Measurements from ENCODE around the gene TATDN3.

DNA sequence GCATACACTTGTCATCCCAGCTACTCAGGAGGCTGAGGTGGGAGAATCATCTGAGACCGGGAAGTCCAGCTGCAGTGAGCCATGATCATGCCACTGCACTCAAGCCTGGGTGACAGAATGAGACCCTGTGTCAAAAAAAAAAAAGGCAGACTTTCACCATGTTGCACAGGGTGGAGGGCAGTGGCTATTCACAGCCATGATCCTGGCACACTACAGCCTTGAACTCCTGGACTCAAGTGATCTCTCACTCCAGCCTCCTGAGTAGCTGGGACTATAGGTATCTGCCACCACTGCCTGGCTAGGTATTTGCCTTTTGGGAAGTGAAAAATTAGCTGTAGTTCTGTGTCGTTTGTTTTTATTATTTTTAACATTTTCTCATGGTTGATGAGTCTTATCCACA, 36.7 kb downstream of the TATDN3 start:
- no peak for TF ChIP-seq POLR2A (IDR thresholded peaks at IDR 0.05)
- TF ChIP-seq, protein P1, sequence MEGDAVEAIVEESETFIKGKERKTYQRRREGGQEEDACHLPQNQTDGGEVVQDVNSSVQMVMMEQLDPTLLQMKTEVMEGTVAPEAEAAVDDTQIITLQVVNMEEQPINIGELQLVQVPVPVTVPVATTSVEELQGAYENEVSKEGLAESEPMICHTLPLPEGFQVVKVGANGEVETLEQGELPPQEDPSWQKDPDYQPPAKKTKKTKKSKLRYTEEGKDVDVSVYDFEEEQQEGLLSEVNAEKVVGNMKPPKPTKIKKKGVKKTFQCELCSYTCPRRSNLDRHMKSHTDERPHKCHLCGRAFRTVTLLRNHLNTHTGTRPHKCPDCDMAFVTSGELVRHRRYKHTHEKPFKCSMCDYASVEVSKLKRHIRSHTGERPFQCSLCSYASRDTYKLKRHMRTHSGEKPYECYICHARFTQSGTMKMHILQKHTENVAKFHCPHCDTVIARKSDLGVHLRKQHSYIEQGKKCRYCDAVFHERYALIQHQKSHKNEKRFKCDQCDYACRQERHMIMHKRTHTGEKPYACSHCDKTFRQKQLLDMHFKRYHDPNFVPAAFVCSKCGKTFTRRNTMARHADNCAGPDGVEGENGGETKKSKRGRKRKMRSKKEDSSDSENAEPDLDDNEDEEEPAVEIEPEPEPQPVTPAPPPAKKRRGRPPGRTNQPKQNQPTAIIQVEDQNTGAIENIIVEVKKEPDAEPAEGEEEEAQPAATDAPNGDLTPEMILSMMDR (IDR thresholded peaks at IDR 0.05): no peak
